Upper lobe of left lung (tissue), 6 donors: ENCODE results near the gene CYTH2. TPM values are rescaled to one million over a fixed set of nuclear protein-coding genes. Genes with fewer than 3 reads are reported as not detected.

ENCODE experiments used
- ATAC-seq, 2 donors: fragments of 200-7000 bp; cut with Tn5 transposase; one replicate each; pipeline ENCODE4 v1.9.1; 2022; ENCODE audit warnings: mild to moderate bottlenecking in 2 of 2, moderate library complexity in 2 of 2; ENCODE audit not compliant: low FRiP score in 2 of 2
- DNase-seq, 2 donors: peaks; one replicate each; pipeline ENCODE4 v3.0.0-alpha.2; 2019 to 2020
- H3K27ac ChIP-seq, 4 donors: fragments of 200-600 bp; sonication (generic); one replicate each; pipeline ENCODE4 v1.5.1; 2016 to 2019
- H3K27me3 ChIP-seq, 4 donors: fragments of 200-600 bp; sonication (generic); one replicate each; pipeline ENCODE4 v1.5.1; 2017 to 2019
- H3K36me3 ChIP-seq, 4 donors: fragments of 200-600 bp; sonication (generic); one replicate each; pipeline ENCODE4 v1.5.1; 2016 to 2019
- H3K4me1 ChIP-seq, 4 donors: fragments of 200-600 bp; sonication (generic); one replicate each; pipeline ENCODE4 v1.5.1; 2018 to 2019
- H3K4me3 ChIP-seq, 4 donors: fragments of 200-600 bp; sonication (generic); one replicate each; pipeline ENCODE4 v1.5.1; 2017 to 2019; ENCODE audit warnings: mild to moderate bottlenecking in 2 of 4, moderate library complexity in 1 of 4
- H3K9me3 ChIP-seq, 4 donors: fragments of 200-600 bp; sonication (generic); one replicate each; pipeline ENCODE4 v1.5.1; 2018 to 2019
- EP300 ChIP-seq, 4 donors: sonication (generic); formaldehyde crosslinking; IDR thresholded peaks; one replicate each; pipeline ENCODE4 v1.5.1; 2017; ENCODE audit warnings: antibody characterized with exemption in 4 of 4, control low read depth in 2 of 4
- POLR2A ChIP-seq, 4 donors: fragments of 450-650 bp; IDR thresholded peaks; one replicate each; pipeline ENCODE4 v1.5.1; 2016 to 2017; ENCODE audit warnings: antibody characterized with exemption in 4 of 4, mild to moderate bottlenecking in 2 of 4
- POLR2AphosphoS5 ChIP-seq, 2 donors: sonication (generic); formaldehyde crosslinking; IDR thresholded peaks; one replicate each; pipeline ENCODE4 v1.5.1; 2017; ENCODE audit warnings: antibody characterized with exemption in 2 of 2
- WGBS, 2 donors: methylation state at CpG; one replicate each; pipeline ENCODE4 v1.1.5; 2017 to 2018; 5-methylcytosine and 5-hydroxymethylcytosine counted together
- total RNA-seq, 6 donors: library from RNA; depleted of rRNA in 4 of 6; stranded (reverse); fragments of >200 nt in 4 of 6; gene quantifications; one replicate each; pipeline versions ENCODE4 v1.1.0 to v1.2.1, GENCODE V29; 2016 to 2021
- TF ChIP-seq, protein P1 (sequence below), 6 experiments: fragments of 450-650 bp in 4 of 6; fragments of 200-600 bp in 2 of 6; sonication (generic) in 2 of 6; IDR thresholded peaks; one replicate each; pipeline ENCODE4 v1.5.1; 2016 to 2019; ENCODE audit warnings: antibody characterized with exemption in 6 of 6
- donor health status: DM: no; HTN: no; CAD: no; lungs with moderate emphysema.
- donor health status: DM: no; HTN: yes; CAD: no; lungs with severe emphysema.

CYTH2 gene
- total RNA-seq, 6 donors from 2014 or later: 53.4 to 195 (median 77.0) TPM

DNA sequence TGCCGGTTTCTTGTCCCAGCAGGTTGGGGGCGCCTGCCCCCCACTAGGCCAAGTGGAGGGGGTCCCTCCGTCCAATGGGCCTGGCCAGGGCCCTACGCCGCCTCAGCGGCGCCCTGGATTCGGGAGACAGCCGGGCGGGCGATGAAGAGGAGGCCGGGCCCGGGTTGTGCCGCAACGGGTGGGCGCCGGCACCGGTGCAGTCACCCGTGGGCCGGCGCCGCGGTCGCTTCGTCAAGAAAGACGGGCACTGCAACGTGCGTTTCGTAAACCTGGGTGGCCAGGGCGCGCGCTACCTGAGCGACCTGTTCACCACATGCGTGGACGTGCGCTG, 7.6 kb upstream of the CYTH2 start:
- DNase-seq (peak in 1 of 2 donors; percentile 86), ATAC-seq (no peak)
- no peak for TF ChIP-seq EP300 (IDR thresholded peaks at IDR 0.05)
- TF ChIP-seq, protein P1, sequence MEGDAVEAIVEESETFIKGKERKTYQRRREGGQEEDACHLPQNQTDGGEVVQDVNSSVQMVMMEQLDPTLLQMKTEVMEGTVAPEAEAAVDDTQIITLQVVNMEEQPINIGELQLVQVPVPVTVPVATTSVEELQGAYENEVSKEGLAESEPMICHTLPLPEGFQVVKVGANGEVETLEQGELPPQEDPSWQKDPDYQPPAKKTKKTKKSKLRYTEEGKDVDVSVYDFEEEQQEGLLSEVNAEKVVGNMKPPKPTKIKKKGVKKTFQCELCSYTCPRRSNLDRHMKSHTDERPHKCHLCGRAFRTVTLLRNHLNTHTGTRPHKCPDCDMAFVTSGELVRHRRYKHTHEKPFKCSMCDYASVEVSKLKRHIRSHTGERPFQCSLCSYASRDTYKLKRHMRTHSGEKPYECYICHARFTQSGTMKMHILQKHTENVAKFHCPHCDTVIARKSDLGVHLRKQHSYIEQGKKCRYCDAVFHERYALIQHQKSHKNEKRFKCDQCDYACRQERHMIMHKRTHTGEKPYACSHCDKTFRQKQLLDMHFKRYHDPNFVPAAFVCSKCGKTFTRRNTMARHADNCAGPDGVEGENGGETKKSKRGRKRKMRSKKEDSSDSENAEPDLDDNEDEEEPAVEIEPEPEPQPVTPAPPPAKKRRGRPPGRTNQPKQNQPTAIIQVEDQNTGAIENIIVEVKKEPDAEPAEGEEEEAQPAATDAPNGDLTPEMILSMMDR (IDR thresholded peaks at IDR 0.05): no peak
- TF ChIP-seq POLR2A (IDR thresholded peaks at IDR 0.05): no peak
- TF ChIP-seq POLR2AphosphoS5 (IDR thresholded peaks at IDR 0.05): no peak
- no peak overlapping the region for H3K4me3 ChIP-seq
- H3K4me1 ChIP-seq: no peaks in the 10 kb centered on the region
- H3K9me3 ChIP-seq: no peaks in the 10 kb centered on the region
- no peaks in the 10 kb centered on the region for H3K27me3 ChIP-seq
- peaks cover 0 to 6% (median 2%) of the 10 kb centered on the region in 4 donors for H3K36me3 ChIP-seq
- 93 to 95% methylated on average over 33 to 36 of the region's 36 CpGs for WGBS, 2 donors
- no peak overlapping the region for H3K27ac ChIP-seq

DNA sequence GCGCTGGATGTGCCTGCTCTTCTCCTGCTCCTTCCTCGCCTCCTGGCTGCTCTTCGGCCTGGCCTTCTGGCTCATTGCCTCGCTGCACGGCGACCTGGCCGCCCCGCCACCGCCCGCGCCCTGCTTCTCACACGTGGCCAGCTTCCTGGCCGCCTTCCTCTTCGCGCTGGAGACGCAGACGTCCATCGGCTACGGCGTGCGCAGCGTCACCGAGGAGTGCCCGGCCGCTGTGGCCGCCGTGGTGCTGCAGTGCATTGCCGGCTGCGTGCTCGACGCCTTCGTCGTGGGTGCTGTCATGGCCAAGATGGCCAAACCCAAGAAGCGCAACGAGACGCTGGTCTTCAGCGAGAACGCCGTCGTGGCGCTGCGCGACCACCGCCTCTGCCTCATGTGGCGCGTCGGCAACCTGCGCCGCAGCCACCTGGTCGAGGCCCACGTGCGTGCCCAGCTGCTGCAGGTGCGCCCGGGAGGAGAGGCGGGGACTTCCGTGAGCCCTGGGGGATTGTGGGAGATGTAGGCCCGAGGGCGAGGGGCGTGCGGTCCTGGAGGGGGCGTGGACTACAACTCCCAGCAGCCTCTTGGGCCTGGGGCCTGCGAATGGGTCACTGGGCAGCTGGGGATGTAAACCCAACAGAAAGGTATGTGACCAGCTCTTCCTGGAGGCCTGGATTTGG, 7.0 kb upstream of the CYTH2 start:
- TF ChIP-seq EP300 (IDR thresholded peaks at IDR 0.05) (no peak), POLR2A (IDR thresholded peaks at IDR 0.05) (no peak), POLR2AphosphoS5 (IDR thresholded peaks at IDR 0.05) (no peak)
- TF ChIP-seq, protein P1 (IDR thresholded peaks at IDR 0.05): no peak
- WGBS, 2 donors: 88 to 89% methylated on average over 37 to 61 of the region's 62 CpGs
- Histone ChIP-seq H3K27me3 (no peaks in the 10 kb centered on the region), H3K36me3 (peaks cover 0 to 6% (median 2%) of the 10 kb centered on the region in 4 donors), H3K4me1 (no peaks in the 10 kb centered on the region), H3K9me3 (no peaks in the 10 kb centered on the region), H3K4me3 (no peak overlapping the region), H3K27ac (no peak overlapping the region)
- DNase-seq: peak in 1 of 2 donors; percentile 84
- peak in 1 of 2 donors; percentile 18 for ATAC-seq

DNA sequence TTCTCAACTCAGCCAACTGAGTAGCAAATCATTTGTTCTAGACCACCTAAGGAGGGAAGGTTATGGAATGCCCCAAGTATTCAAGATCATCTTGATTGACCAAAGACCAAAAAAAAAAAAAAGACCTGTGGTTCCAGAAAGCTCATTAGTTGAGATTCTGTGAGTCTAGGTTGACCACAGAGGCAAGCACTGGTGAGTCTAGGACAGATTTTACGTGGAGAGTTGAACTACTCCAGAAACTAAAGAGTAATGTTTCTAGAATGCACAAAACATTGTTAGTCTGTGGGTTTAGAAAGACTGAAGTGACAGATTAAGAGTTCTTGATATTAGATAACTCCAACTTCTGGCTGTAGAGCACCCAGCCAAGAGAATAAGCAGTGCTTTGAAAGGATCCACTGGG, 4.0 kb upstream of the CYTH2 start:
- H3K27me3 ChIP-seq: no peaks in the 10 kb centered on the region
- peaks cover 0 to 7% (median 0%) of the 10 kb centered on the region in 4 donors for H3K36me3 ChIP-seq
- H3K4me3 ChIP-seq: no peak overlapping the region
- H3K4me1 ChIP-seq: peaks cover 8 to 13% (median 9%) of the 10 kb centered on the region in 4 donors
- H3K9me3 ChIP-seq: no peaks in the 10 kb centered on the region
- 83 to 85% methylated on average over 1 of the region's 1 CpG for WGBS, 2 donors
- no peak for ATAC-seq
- no peak for TF ChIP-seq POLR2AphosphoS5 (IDR thresholded peaks at IDR 0.05)
- no peak for TF ChIP-seq EP300 (IDR thresholded peaks at IDR 0.05)
- TF ChIP-seq, protein P1 (IDR thresholded peaks at IDR 0.05): no peak
- TF ChIP-seq POLR2A (IDR thresholded peaks at IDR 0.05): no peak
- no peak for DNase-seq
- no peak overlapping the region for H3K27ac ChIP-seq

DNA sequence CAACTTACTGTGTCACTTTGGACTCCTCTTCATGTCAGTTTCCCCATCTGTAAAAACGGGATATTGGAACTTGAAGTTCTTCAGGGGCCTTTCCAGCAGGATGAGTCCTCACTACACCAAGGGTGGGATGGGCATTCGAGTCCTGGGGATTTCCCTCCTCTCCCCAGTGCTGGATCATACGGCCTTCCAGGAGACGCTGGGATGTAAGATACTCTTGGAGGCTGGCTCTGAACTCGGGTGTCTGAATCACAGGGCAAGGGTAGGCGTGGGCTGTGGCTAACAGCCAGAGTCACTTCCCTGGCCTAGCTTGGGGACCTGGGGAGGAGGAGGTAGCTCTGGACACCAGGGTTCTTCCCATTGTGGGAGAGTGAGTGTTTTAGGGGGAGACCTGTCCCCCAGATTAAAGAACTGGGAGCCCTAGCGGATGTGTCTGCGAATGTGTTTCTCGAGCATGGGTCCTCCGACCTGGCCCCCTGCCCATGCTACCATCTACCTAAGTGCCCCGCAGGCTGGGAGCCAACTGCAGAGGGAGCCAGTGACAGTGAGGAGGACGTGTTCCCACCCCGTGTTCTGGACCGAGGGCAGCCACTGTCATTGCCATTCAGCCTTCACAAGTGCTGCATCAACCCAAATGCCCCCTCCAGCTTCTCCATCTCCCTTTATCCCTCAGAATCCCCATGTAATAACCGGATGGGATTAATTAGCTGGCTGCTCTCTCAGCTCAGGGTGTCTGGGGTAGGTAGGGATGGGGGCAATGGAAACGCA, 2.4 kb upstream of the CYTH2 start:
- H3K4me3 ChIP-seq: no peak overlapping the region
- H3K27me3 ChIP-seq: no peaks in the 10 kb centered on the region
- 78 to 82% methylated on average over 10 to 16 of the region's 16 CpGs for WGBS, 2 donors
- DNase-seq (no peak), ATAC-seq (no peak)
- H3K4me1 ChIP-seq: peaks cover 14 to 21% (median 17%) of the 10 kb centered on the region in 4 donors
- no peak overlapping the region for H3K27ac ChIP-seq
- no peak for TF ChIP-seq EP300 (IDR thresholded peaks at IDR 0.05)
- TF ChIP-seq, protein P1 (IDR thresholded peaks at IDR 0.05): no peak
- TF ChIP-seq POLR2A (IDR thresholded peaks at IDR 0.05): no peak
- no peak for TF ChIP-seq POLR2AphosphoS5 (IDR thresholded peaks at IDR 0.05)
- peaks cover 10 to 22% (median 15%) of the 10 kb centered on the region in 4 donors for H3K36me3 ChIP-seq
- H3K9me3 ChIP-seq: no peaks in the 10 kb centered on the region
